A549 (cell line): Measurements from ENCODE around the gene CADPS2.

Experiments used
- EP300 ChIP-seq, 2 experiments: fragments of >200 bp; sonication (Bioruptor Twin); formaldehyde crosslinking; IDR thresholded peaks; 2 replicates in 1 of 2; 3 replicates in 1 of 2; pipeline ENCODE4 v1.6.1; 2016 to 2017
- MAFK ChIP-seq: fragments of 450-650 bp; IDR thresholded peaks from 2 replicates; pipeline ENCODE4 v1.6.1; 2014; ENCODE audit not compliant: partially characterized antibody
- POLR2A ChIP-seq: IDR thresholded peaks from 2 replicates; pipeline ENCODE4 v1.6.1; 2012; ENCODE audit warnings: mild to moderate bottlenecking, low read length
- RAD21 ChIP-seq, 2 experiments: fragments of >200 bp in 1 of 2; sonication (Bioruptor Twin) in 1 of 2; formaldehyde crosslinking in 1 of 2; IDR thresholded peaks in 1 of 2; conservative IDR thresholded peaks in 1 of 2; 2 replicates in 1 of 2; 3 replicates in 1 of 2; pipeline ENCODE4 v1.6.1; 2012 to 2018; ENCODE audit warnings: inconsistent platforms in 1 of 2
- RFX5 ChIP-seq: fragments of 450-650 bp; IDR thresholded peaks from 2 replicates; pipeline ENCODE4 v1.7.1; 2014; ENCODE audit warnings: antibody characterized with exemption, mild to moderate bottlenecking, moderate library complexity
- SMC3 ChIP-seq: fragments of >200 bp; sonication (Bioruptor Twin); formaldehyde crosslinking; IDR thresholded peaks from 3 replicates; pipeline ENCODE4 v1.6.1; 2018; ENCODE audit warnings: inconsistent platforms
- TF ChIP-seq, protein P1 (sequence below): fragments of >200 bp; sonication (Bioruptor Twin); formaldehyde crosslinking; IDR thresholded peaks from 3 replicates; pipeline ENCODE4 v1.5.1; 2016

DNA sequence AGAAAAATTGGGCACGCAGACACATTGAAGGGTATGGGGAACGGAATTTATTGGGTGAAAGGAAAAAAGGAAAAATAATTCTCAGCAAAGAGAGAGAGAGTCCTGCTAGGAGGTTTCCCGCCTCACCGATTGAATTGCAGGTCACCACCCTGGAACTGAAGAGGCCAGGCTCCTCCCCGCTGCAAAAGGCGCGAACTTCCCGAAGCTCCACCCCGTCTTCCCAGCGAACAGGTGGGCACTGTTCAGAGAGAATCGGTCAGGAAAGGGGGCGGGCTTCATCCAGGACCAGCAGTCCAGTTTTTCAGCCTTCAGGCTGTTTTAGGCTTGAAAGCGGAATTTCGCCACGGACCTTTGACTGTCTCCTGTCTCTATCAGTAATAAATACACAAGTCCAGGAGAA, 27.3 kb upstream of the CADPS2 start:
- TF ChIP-seq RFX5 (no peak), SMC3 (no peak), POLR2A (no peak), EP300 (IDR thresholded peaks at IDR 0.05) (no peak), MAFK (no peak), RAD21 (conservative IDR thresholded peaks at IDR 0.05 in 1 of 2, IDR thresholded peaks at IDR 0.05 in 1 of 2) (no peak)
- TF ChIP-seq, protein P1, sequence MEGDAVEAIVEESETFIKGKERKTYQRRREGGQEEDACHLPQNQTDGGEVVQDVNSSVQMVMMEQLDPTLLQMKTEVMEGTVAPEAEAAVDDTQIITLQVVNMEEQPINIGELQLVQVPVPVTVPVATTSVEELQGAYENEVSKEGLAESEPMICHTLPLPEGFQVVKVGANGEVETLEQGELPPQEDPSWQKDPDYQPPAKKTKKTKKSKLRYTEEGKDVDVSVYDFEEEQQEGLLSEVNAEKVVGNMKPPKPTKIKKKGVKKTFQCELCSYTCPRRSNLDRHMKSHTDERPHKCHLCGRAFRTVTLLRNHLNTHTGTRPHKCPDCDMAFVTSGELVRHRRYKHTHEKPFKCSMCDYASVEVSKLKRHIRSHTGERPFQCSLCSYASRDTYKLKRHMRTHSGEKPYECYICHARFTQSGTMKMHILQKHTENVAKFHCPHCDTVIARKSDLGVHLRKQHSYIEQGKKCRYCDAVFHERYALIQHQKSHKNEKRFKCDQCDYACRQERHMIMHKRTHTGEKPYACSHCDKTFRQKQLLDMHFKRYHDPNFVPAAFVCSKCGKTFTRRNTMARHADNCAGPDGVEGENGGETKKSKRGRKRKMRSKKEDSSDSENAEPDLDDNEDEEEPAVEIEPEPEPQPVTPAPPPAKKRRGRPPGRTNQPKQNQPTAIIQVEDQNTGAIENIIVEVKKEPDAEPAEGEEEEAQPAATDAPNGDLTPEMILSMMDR, result no peak
